OCI-LY7 (cell line): ENCODE results near the gene MGAT5B.

ENCODE experiments used
- EZH2phosphoT487 ChIP-seq: fragments of 200-600 bp; sonication (generic); IDR thresholded peaks from 2 replicates; pipeline ENCODE4 v1.6.1; 2018; ENCODE audit warnings: low read depth, borderline replicate concordance, mild to moderate bottlenecking, mixed run types, antibody characterized with exemption, low read length, moderate library complexity, mixed read lengths
- TF ChIP-seq, protein P1 (sequence below): fragments of 200-600 bp; sonication (generic); conservative IDR thresholded peaks from 2 replicates; pipeline ENCODE4 v1.5.1; 2014; ENCODE audit warnings: mild to moderate bottlenecking, antibody characterized with exemption, low read length, moderate library complexity, mixed read lengths

GRCh38 chr17:76920364-76921139 lies 52.3 kb downstream of the MGAT5B start:
- TF ChIP-seq, protein P1, sequence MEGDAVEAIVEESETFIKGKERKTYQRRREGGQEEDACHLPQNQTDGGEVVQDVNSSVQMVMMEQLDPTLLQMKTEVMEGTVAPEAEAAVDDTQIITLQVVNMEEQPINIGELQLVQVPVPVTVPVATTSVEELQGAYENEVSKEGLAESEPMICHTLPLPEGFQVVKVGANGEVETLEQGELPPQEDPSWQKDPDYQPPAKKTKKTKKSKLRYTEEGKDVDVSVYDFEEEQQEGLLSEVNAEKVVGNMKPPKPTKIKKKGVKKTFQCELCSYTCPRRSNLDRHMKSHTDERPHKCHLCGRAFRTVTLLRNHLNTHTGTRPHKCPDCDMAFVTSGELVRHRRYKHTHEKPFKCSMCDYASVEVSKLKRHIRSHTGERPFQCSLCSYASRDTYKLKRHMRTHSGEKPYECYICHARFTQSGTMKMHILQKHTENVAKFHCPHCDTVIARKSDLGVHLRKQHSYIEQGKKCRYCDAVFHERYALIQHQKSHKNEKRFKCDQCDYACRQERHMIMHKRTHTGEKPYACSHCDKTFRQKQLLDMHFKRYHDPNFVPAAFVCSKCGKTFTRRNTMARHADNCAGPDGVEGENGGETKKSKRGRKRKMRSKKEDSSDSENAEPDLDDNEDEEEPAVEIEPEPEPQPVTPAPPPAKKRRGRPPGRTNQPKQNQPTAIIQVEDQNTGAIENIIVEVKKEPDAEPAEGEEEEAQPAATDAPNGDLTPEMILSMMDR, result no peak
- no peak for TF ChIP-seq EZH2phosphoT487
